Measurements from ENCODE around the gene IMP3.

IMP3 gene

GRCh38 chr15:75631935-75632334, 8.1 kb downstream of the IMP3 start:
- no peak overlapping the region for H3K4me3 ChIP-seq (replicated peaks; ENCODE audit: low read depth, low read length)
- no peak for TF ChIP-seq CTCF (IDR thresholded peaks at IDR 0.05; ENCODE audit: low read length, missing control alignments)
- DNase-seq (ENCODE audit: low read depth): no peak

- peak within 1 kb of the TSS; percentile 90 for H3K4me3 ChIP-seq (replicated peaks; ENCODE audit: low read depth, low read length)
- TF ChIP-seq CTCF (IDR thresholded peaks at IDR 0.05; ENCODE audit: low read length, missing control alignments): no peak
- peak; percentile 92 for DNase-seq (ENCODE audit: low read depth)
These were observed 14.3 kb downstream of the IMP3 start, which contains the start of gene SNUPN for GRCh38 chr15:75625542-75626347. Gene SNUPN, minus strand, starts transcription at chr15:75625725. Its CDS starts 4,674 bp downstream, at chr15:75621051.

GRCh38 chr15:75622505-75622904, 17.5 kb downstream of the IMP3 start:
- no peak overlapping the region for H3K4me3 ChIP-seq (replicated peaks; ENCODE audit: low read depth, low read length)
- no peak for DNase-seq (ENCODE audit: low read depth)

GRCh38 chr15:75620841-75621391, 19.1 kb downstream of the IMP3 start:
- peak; percentile 95 for DNase-seq (ENCODE audit: low read depth)
- H3K4me3 ChIP-seq (replicated peaks; ENCODE audit: low read depth, low read length): peak overlapping the region; percentile 43

More at GRCh38 chr15:75622505-75622904, 17.5 kb downstream of the IMP3 start:
- TF ChIP-seq CTCF (IDR thresholded peaks at IDR 0.05; ENCODE audit: low read length, missing control alignments): no peak

GRCh38 chr15:75620058-75620820, 19.8 kb downstream of the IMP3 start:
- H3K4me3 ChIP-seq (replicated peaks; ENCODE audit: low read depth, low read length): peak overlapping the region; percentile 43
- no peak for TF ChIP-seq CTCF (IDR thresholded peaks at IDR 0.05; ENCODE audit: low read length, missing control alignments)
- peak; percentile 82 for DNase-seq (ENCODE audit: low read depth)

More at GRCh38 chr15:75620841-75621391, 19.1 kb downstream of the IMP3 start:
- peak; percentile 50 for TF ChIP-seq CTCF (IDR thresholded peaks at IDR 0.05; ENCODE audit: low read length, missing control alignments)

- no peak overlapping the region for H3K4me3 ChIP-seq (replicated peaks; ENCODE audit: low read depth, low read length)
- no peak for DNase-seq (ENCODE audit: low read depth)
- no peak for TF ChIP-seq CTCF (IDR thresholded peaks at IDR 0.05; ENCODE audit: low read length, missing control alignments)
These were observed 23.3 kb downstream of the IMP3 start for GRCh38 chr15:75616766-75617165.

Measured in fibroblast of pulmonary artery (primary cell).